GM10266 (cell line): ENCODE data around the gene SH3RF3.

Experiments used
- DNase-seq: peaks from one replicate; pipeline ENCODE4 v3.0.0; 2012; ENCODE audit errors: extremely low spot score
- TF ChIP-seq, protein P1 (sequence below): IDR thresholded peaks from 2 replicates; pipeline ENCODE4 v1.5.1; 2012; ENCODE audit warnings: mild to moderate bottlenecking, low read depth; ENCODE audit not compliant: control insufficient read depth, insufficient read depth; ENCODE audit errors: missing control alignments

Gene SH3RF3

DNA sequence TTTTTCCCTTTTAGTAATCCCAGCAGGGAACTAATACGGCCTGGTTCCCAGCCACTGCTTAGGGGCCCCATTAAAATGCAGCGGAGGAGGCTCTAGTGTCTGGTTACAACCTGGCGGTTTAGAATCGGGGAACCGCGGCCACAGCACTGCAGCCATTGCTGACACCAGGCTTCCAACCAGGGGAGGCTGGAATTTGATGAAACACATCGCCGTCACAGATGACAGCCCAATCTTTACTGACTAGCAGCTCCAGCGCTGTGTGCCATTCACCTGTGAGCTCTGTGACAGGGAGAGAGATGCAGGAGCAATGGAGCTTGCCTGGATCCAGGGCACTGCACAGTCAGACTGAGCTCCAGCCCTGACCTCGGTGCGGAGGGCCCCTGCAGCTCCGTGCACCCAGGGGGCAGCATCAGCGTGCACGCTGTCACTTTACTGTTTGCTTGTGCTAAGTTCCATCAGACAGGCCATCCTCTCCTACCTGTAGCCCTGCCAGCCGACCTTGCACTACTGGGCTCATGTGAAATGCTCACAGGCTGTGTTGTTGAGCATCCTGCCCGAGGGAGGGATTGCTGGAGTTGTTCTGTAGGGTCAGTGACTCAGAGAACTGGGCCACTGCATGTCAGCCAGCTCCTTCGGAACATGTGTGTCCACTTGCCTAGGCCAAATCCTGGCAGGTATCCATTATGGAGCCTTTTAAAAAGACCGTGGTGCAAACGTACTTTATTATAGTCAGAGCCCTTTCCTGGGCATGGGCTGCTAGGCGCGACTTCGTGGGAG is 281.2 kb downstream of the SH3RF3 start:
- DNase-seq = no peak
- TF ChIP-seq, protein P1, sequence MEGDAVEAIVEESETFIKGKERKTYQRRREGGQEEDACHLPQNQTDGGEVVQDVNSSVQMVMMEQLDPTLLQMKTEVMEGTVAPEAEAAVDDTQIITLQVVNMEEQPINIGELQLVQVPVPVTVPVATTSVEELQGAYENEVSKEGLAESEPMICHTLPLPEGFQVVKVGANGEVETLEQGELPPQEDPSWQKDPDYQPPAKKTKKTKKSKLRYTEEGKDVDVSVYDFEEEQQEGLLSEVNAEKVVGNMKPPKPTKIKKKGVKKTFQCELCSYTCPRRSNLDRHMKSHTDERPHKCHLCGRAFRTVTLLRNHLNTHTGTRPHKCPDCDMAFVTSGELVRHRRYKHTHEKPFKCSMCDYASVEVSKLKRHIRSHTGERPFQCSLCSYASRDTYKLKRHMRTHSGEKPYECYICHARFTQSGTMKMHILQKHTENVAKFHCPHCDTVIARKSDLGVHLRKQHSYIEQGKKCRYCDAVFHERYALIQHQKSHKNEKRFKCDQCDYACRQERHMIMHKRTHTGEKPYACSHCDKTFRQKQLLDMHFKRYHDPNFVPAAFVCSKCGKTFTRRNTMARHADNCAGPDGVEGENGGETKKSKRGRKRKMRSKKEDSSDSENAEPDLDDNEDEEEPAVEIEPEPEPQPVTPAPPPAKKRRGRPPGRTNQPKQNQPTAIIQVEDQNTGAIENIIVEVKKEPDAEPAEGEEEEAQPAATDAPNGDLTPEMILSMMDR = no peak

DNA sequence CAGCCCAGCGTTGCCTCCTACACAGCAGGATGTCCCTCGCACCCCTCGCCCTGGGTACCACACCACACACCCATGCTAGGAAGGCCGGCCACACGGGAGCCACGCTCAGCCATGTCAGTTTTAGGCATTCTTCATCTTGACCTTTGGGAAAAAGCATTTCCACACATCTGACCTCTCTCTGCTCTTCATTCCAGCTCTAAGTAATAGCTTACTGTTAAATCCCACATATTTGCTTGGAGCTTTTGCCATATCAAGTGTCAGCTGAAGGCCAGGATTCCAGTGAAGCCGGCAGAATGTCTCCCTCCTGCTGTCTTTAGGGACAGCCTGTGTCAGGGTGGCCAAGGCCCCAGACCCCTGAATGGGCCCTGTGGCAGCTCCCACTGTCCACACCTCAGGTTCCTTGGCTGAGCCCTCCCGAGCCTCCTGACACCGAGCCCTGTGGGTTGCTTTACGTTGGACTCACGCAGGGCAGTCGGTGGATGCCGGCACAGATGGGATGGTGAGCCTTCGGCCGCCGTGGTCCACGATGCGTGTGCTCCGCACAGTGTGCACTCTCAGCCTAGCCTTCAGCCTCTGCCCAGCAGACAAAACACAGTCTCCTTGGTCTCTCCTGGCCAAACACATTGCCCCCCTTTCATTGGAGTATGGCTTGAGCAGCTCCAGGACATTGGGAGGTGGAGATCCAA is 282.8 kb downstream of the SH3RF3 start:
- TF ChIP-seq, protein P1 = no peak
- no peak for DNase-seq

DNA sequence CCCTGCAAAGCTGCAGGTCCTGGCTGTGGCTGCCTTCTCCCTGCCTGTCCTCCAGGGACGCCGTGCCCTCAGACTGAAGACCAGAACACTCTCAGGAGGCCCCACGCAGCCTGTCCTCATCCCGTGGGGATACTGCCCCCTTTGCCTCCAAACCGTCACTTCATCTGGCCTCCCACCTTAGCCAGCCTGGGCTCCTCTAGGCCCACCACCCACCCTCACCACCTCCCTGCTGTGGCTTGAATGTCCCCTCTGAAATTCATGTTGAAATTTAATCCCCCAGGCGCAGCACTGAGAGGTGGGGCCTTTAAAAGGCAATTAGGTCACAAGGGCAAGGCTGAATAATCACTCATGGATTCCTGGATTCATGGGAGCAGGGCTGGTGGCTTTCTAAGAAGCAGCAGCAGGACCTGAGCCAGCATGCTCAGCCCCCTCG is 286.6 kb downstream of the SH3RF3 start:
- no peak for DNase-seq
- TF ChIP-seq, protein P1 = no peak

DNA sequence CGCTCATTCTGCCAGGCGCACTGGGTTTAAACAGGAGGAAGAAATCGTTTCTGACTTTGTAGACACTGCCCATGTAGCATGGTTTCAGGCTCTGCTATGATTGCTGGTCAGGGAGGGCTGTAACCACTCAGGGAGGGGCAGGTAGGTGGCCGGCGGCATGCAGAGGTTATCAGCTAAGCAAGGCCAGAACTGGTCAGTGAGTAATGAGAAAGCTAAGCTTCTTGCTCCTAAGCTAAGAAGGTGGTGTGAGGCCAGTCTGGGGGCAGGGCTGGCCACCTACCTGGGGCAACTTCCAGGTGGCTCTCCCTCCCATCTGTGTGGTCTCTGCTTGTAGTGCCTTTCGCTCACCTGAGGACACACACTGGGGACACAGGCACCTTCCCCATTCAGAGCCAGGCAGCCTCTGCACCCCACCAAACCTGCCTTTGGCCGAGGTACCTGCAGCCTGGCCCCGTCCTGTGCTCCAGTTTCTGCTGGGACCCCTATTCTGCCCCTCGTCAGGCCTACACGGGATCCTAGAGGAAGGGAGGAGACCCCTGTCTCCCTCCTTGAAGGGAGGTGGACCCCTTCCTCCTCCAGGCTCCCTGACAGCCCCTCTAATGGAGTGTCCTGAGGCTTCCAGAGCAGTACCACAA is 288.8 kb downstream of the SH3RF3 start:
- TF ChIP-seq, protein P1 = no peak
- DNase-seq = no peak

DNA sequence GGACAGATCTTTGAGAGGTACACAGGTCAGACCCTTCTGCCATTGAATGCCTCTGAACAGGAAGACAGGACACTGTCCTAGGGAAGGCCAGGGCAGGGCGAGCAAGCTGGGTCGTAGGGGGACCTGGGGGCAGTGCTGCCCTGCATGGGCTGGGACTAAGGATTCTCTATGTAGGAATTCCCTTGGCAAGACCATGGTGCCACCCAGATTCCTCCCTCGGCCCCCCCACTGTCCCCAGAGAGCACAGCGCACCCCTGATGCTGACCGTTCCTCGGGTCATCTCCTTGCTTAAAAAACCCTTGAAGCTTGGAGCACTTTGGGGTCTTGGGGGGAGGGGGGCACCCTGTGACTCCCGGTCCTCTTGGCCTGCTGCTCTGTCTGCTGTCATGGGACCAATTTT is 289.7 kb downstream of the SH3RF3 start:
- TF ChIP-seq, protein P1 = no peak
- DNase-seq = no peak

DNA sequence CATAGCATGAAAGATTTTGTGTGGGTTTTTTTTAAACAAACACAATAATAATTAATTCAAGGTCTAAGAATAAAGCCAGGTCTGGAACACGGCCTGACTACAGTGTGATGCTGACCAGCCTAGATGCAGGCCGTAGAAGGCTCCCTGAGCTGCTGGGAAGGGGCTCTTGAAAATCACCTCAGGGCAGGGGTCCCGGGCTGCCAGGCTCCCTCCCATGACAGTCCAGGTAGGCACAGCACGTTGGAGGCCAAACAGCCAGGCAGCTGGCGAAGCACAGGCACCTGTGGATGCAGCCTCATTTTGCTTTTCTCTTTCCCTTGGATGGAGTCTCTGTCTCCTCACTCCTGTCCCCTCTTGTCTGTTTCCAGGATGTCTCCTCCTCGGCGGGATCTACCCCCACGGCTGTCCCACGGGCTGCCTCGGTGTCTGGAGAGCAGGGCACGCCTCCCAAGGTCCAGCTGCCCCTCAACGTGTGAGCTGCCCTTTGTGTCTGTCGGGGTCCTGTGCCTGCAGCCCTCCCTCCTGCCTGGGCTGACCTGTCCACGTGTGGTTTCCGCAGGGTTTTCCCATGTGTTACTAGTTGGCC is 290.3 kb downstream of the SH3RF3 start:
- TF ChIP-seq, protein P1 = no peak
- no peak for DNase-seq

DNA sequence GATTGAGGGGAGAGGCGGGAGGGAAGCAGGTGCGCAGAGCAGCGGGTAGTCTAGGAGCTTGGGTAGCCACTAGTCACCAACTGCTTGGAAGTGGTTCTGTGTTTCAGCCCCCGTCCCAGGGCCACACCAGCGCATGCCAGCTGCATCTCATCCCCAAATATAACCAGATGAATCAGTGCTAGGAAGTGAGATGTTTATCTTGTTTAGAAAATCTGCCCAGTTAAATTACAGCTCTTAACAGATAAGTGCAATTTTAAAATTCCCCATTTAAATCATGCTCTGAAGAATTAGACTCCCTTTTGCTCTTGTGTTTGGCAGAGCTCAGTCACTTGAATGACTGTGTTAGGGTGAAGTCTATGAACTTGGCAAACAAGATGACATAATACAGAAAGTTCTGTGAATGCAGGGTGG is 291.0 kb downstream of the SH3RF3 start:
- no peak for DNase-seq
- TF ChIP-seq, protein P1 = no peak
